ENCODE data around the gene TENT5A. TPM values are rescaled to one million over a fixed set of nuclear protein-coding genes. Genes with fewer than 3 reads are reported as not detected.
A peak's percentile ranks its signal among the peaks of the same experiment; 100 is the strongest.

The TENT5A gene
- total RNA-seq, 1 donor from 2014 or later, result 27.9 TPM

DNA sequence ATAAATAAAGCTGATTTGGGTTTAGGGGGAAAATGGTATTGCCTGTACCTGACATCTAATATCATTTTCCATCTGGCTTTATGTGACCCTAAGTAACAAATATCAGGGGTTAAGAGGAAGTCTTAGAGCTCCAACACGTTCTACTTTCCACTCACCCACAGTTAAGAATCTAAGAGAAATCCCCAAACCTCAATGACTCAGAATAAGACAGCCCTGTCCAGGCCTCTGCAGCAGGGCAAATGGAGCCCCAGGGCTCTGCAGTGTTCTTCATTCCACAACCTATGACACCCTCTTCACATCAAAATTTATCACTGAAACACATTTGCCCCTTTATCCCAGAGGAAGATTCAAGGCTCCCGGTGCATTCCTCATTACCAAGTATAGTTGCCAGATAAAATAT is 20.3 kb upstream of the TENT5A start:
- Mint-ChIP-seq H3K9me3 (ENCODE audit: low read depth) (no peaks in the 10 kb centered on the region), H3K4me1 (ENCODE audit: low read depth) (peaks cover 24% of the 10 kb centered on the region), H3K36me3 (ENCODE audit: low read depth) (no peaks in the 10 kb centered on the region), H3K27ac (ENCODE audit: unreplicated experiment) (peak overlapping the region; percentile 23), H3K27me3 (ENCODE audit: low read depth) (no peaks in the 10 kb centered on the region), H3K4me3 (ENCODE audit: unreplicated experiment) (no peak overlapping the region)
- TF ChIP-seq, protein P1, sequence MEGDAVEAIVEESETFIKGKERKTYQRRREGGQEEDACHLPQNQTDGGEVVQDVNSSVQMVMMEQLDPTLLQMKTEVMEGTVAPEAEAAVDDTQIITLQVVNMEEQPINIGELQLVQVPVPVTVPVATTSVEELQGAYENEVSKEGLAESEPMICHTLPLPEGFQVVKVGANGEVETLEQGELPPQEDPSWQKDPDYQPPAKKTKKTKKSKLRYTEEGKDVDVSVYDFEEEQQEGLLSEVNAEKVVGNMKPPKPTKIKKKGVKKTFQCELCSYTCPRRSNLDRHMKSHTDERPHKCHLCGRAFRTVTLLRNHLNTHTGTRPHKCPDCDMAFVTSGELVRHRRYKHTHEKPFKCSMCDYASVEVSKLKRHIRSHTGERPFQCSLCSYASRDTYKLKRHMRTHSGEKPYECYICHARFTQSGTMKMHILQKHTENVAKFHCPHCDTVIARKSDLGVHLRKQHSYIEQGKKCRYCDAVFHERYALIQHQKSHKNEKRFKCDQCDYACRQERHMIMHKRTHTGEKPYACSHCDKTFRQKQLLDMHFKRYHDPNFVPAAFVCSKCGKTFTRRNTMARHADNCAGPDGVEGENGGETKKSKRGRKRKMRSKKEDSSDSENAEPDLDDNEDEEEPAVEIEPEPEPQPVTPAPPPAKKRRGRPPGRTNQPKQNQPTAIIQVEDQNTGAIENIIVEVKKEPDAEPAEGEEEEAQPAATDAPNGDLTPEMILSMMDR (IDR thresholded peaks at IDR 0.05), result no peak
- DNase-seq (ENCODE audit: low spot score), result no peak

DNA sequence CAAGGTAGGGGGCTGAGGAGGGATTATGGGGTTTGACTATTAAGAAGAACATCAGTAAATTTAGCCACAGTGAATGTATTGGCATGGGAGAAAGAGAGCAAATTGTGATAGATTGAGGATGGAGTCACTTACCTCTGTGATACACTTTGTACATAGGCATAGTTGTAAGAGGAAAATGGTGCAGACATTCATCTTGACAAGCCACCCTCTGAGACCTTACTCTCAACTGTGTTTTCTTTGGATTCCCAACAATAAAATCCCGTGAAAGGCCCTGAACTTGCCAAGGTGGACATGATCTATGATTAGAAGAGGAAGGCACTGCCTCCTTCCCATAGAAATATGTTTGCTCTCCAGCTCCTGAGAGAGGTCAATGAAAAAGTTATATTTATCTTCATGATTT is 18.6 kb upstream of the TENT5A start:
- Mint-ChIP-seq H3K36me3 (ENCODE audit: low read depth) (no peaks in the 10 kb centered on the region), H3K27ac (ENCODE audit: unreplicated experiment) (no peak overlapping the region), H3K4me1 (ENCODE audit: low read depth) (peaks cover 40% of the 10 kb centered on the region)

DNA sequence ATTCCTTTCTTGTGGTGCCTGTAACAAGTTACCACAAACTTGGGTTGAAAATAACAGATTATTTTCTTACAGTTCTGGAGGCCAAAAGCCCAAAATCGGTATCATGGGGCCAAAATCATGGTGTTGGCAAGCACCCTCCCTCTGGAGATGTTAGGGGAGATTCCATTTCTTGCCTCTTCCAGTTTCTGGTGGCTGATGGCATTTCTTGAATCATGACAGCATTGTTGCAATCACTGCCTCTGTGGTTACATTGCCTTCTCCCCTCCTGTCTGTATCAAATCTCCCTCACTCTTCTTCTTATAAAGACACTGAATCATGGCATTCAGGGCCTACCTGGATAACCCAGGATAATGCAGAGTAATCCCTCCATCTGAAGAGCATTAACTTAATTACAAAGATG is 17.9 kb upstream of the TENT5A start:
- DNase-seq (ENCODE audit: low spot score), result no peak
- Mint-ChIP-seq H3K9me3 (ENCODE audit: low read depth) (no peaks in the 10 kb centered on the region), H3K27me3 (ENCODE audit: low read depth) (no peaks in the 10 kb centered on the region), H3K36me3 (ENCODE audit: low read depth) (no peaks in the 10 kb centered on the region), H3K4me3 (ENCODE audit: unreplicated experiment) (no peak overlapping the region), H3K4me1 (ENCODE audit: low read depth) (peaks cover 44% of the 10 kb centered on the region), H3K27ac (ENCODE audit: unreplicated experiment) (no peak overlapping the region)
- TF ChIP-seq, protein P1 (IDR thresholded peaks at IDR 0.05), result no peak

More for the DNA sequence above, 18.6 kb upstream of the TENT5A start:
- DNase-seq (ENCODE audit: low spot score), result no peak
- Mint-ChIP-seq H3K4me3 (ENCODE audit: unreplicated experiment) (no peak overlapping the region), H3K9me3 (ENCODE audit: low read depth) (no peaks in the 10 kb centered on the region), H3K27me3 (ENCODE audit: low read depth) (no peaks in the 10 kb centered on the region)
- TF ChIP-seq, protein P1 (IDR thresholded peaks at IDR 0.05), result no peak

DNA sequence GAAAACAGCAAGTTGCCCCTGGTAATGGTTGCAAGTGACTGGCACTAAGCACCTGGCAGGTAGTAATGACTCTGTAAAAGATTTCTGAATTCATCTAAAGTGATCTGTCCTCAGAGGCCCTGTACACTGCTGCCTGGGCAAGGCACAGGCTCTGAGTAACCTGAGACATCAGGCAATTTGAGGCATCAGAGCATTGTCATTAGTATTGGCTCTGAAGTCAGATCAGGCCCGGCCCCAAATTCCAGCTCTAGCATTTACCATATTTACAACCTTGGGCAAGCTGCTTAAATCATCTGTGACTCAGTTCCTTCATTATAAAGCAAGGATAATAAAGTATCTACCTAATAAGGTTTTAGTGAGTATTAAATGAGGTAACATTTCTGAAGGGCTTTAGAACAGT is 17.3 kb upstream of the TENT5A start:
- TF ChIP-seq, protein P1 (IDR thresholded peaks at IDR 0.05), result no peak
- H3K27ac Mint-ChIP-seq (ENCODE audit: unreplicated experiment), result no peak overlapping the region
- no peak overlapping the region for H3K4me3 Mint-ChIP-seq (ENCODE audit: unreplicated experiment)
- H3K9me3 Mint-ChIP-seq (ENCODE audit: low read depth), result peaks cover 3% of the 10 kb centered on the region
- DNase-seq (ENCODE audit: low spot score), result no peak
- no peaks in the 10 kb centered on the region for H3K27me3 Mint-ChIP-seq (ENCODE audit: low read depth)
- H3K4me1 Mint-ChIP-seq (ENCODE audit: low read depth), result peaks cover 47% of the 10 kb centered on the region
- no peaks in the 10 kb centered on the region for H3K36me3 Mint-ChIP-seq (ENCODE audit: low read depth)

DNA sequence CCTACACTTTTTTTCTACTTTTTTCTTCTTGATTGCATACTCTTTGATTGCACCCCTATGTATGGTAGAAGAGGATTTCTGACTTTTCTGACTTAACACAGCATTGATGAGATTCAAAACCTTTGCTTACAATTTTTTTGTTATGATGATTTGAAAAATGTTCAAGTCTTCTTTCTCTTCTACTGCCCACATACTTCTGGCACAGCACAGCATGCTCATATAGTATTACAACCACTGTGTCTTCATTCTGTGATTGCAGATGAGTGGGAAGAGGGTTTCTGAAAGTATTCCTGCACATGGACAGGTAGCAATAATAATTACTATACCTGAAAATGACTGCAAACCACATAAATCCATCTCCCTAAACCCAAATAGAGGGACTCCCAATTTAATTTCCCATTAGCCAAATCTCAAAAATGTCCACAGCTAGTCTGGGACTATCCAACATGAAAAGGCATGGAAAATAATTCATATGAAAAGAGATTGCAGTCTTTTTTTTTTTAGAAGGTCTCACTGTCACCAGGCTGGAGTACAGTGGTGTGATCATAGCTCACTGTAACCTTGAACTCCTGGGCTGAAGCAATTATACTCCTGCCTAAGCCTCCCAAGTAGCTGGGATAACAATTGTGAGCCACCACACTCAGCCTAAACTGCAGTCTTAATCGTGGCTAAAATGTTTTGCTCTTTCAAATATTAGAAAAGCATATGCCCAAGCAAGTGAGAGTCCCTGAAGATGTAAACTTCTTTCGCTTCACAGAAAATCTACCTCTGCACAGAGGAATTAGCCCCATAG is 15.9 kb upstream of the TENT5A start:
- no peak overlapping the region for H3K4me3 Mint-ChIP-seq (ENCODE audit: unreplicated experiment)
- TF ChIP-seq, protein P1 (IDR thresholded peaks at IDR 0.05), result no peak
- peaks cover 48% of the 10 kb centered on the region for H3K4me1 Mint-ChIP-seq (ENCODE audit: low read depth)
- no peaks in the 10 kb centered on the region for H3K36me3 Mint-ChIP-seq (ENCODE audit: low read depth)
- DNase-seq (ENCODE audit: low spot score), result no peak
- H3K27ac Mint-ChIP-seq (ENCODE audit: unreplicated experiment), result no peak overlapping the region
- H3K27me3 Mint-ChIP-seq (ENCODE audit: low read depth), result no peaks in the 10 kb centered on the region
- H3K9me3 Mint-ChIP-seq (ENCODE audit: low read depth), result peaks cover 4% of the 10 kb centered on the region
